ENCODE data around the gene BCL2A1.

DNA sequence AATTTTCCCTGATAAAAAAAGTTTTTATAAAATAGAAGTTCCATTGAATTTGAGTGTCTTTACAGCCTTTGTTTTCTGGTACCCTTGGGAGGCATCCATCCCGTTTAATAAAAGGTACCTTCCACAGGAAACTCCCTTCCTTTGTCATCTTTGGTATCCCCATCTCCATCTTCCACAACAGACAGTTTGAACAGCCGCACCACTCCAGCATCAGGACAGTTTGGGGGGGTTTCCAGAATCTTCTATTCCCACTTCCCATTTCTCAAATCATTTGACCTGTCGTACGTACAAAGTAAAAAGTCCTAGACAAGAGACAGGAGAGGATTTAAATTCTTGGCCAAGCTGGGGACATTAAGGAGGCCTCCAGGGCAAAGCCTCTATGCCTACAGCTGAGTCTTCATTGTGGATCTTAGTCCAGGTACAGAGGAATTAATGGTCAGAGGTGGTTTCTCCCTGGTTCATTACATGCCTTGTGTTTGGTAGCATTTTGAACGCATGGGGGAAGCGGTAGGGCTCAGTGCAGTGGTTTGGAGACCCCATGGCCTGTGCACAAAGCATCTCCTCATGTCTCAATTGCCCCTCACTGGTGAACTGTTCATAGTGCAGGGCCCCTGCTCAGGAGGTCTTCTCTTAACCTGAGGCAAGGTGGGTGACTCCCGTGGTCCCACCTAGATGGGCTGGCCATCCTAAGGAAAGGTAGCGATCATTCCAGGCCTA is 19.4 kb upstream of the BCL2A1 start:
- TF ChIP-seq, protein P1, sequence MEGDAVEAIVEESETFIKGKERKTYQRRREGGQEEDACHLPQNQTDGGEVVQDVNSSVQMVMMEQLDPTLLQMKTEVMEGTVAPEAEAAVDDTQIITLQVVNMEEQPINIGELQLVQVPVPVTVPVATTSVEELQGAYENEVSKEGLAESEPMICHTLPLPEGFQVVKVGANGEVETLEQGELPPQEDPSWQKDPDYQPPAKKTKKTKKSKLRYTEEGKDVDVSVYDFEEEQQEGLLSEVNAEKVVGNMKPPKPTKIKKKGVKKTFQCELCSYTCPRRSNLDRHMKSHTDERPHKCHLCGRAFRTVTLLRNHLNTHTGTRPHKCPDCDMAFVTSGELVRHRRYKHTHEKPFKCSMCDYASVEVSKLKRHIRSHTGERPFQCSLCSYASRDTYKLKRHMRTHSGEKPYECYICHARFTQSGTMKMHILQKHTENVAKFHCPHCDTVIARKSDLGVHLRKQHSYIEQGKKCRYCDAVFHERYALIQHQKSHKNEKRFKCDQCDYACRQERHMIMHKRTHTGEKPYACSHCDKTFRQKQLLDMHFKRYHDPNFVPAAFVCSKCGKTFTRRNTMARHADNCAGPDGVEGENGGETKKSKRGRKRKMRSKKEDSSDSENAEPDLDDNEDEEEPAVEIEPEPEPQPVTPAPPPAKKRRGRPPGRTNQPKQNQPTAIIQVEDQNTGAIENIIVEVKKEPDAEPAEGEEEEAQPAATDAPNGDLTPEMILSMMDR (IDR thresholded peaks at IDR 0.05; ENCODE audit: insufficient read depth, low read length, poor library complexity, severe bottlenecking): no peak
- TF ChIP-seq EZH2phosphoT487 (conservative IDR thresholded peaks at IDR 0.05; ENCODE audit: low read length): no peak

Data from SU-DHL-6 (cell line).